HG03175 (cell line): ENCODE data around the gene BTNL9.
"Not testable (repeated sequence)": the region's sequence is repeated elsewhere in the genome, so short reads cannot be mapped to it uniquely, and the experiment has no call there.

Source experiments
- ATAC-seq: cut with Tn5 transposase; IDR thresholded peaks from one replicate; pipeline ENCODE4 v1.9.1; 2021; ENCODE audit warnings: mild to moderate bottlenecking, moderate library complexity; ENCODE audit not compliant: unreplicated experiment

The BTNL9 gene

DNA sequence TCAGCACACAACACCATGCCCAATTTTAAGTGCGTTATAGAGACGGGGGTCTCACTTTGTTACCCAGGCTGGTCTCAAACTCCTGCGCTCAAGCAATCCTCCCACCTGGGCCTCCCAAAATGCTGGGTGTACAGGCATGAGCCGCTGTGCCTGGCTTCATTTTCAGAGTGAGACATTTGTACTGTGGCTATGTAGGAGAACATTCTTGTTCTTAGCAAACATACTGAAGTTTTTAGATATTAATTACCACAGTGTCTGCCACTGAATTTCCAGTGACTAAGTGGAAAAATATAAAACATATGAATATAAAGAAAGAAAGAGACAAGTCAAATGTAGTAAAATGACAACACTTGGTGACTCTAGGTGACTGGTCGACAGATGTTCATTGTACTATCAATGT lies 20.9 kb downstream of the BTNL9 start:
- no peak for ATAC-seq

DNA sequence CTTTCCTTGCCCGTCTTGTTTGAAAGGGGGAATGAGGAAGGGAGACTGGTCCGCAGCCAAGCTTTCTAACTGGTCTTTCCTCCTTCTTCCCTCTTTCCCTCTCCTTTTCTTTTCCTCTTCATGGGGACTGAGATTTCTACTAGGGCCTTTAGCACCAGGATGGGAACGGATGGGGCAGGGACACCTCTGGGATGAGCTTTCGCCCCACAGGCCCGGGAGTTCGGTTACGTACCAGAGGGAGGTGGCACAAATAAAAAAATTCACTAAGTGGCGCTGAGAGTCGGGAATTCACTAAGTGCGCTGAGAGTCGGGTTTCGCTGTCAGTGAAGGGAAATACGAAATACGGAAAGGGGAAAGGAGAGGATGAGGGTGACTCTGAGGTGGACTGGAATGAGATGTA lies 21.6 kb downstream of the BTNL9 start:
- ATAC-seq: no peak

DNA sequence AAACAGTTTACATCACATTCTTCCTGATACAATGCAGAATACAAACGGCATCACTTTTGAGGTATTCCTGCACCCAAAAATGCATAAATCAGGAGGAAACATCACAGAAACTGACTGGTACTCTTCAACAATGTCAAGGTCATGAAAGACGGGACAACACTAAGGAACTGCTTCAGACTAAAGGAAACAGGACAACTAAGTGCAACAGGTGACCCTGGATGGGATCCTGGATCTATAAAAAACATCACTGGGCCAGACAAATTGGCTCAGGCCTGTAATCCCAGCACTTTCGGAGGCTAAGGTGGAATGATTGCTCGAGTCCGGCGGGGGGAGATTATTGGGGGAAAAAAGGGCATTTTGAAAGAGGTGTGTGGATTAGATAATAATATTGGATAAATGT lies 22.6 kb downstream of the BTNL9 start:
- ATAC-seq: no peak

DNA sequence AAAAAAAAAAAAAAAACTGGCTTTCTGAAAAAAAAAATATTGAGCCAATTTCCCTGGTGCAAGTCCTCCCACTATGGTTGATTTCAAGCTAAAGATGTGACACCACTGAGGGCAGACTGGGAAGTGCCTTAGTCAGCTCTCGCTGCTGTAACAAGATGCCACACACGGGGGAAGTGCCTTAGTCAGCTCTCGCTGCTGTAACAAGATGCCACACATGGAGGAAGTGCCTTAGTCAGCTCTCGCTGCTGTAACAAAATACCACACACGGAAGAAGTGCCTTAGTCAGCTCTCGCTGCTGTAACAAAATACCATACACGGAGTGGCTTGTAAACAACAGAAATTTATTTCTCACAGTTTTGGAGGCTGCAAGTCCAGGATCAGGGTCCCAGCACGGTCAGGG lies 23.4 kb downstream of the BTNL9 start:
- no peak for ATAC-seq

DNA sequence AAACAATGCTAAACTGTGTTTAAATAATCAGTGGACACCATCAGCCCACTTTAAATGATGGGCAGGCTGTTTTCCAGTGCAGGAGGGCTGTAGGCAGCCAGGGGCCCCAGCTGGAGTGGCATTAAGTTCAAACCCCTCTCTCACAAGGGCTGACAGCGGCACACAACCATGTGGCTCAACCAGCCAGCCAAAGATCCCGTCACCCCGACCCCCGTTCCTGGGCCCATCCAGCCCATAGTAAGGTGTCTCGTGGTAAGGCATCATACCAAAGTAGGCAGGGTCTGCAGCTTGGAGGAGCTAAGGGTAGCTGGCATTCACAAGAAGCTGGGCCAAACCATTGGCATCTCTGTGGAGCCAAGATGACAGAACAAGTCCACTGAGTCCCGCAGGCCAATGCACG lies 24.9 kb downstream of the BTNL9 start:
- ATAC-seq: no peak

DNA sequence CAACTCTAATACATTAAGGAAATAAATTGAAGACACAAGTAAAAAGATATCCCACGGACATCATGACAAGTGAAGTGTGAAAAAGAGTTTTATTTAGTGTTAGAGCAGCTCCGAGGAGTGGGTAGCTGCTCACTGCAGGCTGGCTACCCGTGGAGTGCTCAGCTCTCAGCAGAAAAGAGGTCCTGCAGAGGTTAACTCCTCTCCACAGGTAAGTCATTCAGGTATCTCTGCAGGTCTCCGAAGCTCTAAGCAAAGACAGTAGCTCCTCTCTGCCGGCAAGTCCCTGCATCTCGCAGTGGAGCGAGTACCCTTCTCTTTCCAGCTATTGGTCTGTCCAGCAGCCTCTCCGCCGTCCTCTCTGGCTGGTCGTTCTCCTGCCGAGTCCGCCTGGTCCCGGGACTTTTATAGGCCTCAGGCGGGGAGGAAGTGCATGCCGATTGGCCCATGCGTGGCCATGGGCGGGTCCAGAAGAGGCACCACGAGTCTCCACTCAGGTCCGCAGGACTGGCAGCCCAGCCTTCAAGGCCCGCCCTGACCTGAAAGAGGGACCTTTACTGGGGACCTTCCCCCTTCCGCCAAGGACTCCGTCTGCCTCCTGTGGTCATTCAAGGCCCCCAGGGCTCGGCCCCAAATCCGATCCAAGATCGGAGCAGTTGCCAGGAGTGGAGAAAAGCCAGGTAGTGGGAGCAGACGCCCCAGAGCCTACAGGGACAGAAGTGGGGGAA lies 29.9 kb downstream of the BTNL9 start:
- no peak for ATAC-seq

DNA sequence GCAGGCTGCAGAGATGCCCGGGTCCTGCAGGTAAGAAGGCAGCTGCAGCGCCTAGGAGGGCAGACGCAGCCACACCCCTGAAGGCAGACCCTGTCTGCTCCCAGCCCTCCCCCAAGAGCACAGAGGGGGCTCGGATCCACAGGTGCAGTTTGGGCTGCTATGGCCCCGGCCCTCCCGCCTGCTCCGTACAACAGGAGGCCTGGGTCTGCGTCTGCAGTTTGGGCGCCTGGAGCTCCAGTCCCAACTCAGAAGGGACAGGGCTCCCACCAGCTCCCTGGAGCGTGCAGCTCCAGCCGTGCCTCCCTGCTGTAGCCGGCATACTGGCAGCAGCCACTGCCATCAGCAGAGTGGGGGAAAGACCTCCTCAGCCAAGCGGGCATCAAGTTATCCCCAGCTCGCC lies 30.5 kb downstream of the BTNL9 start:
- ATAC-seq: no peak

DNA sequence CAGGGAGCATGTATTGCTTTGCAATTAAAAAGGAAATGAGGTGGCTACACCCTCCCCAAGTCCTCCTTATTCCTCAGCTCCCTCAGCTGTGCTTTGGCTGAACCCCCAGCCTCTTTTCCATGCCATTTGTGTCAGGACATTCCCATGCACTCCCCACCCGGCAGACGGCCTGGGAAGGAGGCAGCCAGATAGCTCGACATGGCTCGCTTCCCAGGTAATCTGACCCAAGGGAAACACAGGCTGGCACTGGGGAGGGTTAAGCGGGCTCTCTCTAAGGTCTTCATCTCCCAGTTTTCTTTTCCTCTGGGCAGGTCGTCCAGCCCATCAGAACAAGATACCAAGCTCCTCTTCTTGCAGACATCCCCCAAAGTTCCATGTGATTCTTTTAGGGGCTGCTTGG lies 31.2 kb downstream of the BTNL9 start:
- ATAC-seq: no peak

DNA sequence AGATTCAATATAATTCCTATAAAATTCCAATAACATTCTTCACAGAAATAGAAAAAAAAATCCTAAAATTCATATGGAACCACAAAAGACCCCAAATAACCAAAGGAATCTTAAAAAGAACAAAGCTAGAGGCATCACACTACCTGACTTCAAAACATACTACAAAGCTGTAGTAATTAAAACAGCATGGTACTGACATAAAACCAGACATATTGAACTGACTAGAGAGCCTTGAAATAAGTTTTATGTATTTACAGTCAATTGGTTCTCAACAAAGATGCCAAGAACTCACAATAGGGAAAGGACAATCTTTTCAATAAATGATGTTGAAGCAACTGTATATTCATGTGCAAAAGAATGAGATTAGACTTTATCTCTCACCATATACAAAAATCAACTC lies 36.9 kb downstream of the BTNL9 start:
- no peak for ATAC-seq

DNA sequence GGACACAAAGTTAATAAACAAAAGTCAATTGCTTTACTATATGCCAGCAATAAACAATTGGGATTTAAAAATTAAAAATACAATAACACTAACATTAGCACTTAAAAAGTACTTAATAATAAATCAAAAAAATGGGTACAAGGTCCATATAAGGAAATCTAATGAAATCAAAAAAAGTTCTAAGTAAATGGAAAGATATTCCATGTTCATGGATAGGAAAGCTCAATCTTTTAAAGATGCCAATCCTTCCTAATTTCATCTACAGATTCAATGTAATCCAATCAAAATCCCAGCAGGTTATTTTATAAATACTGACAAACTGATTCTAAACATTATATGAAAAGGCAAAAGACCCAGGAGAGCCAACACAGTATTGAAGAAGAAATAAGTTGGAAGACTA lies 41.9 kb downstream of the BTNL9 start:
- no peak for ATAC-seq

DNA sequence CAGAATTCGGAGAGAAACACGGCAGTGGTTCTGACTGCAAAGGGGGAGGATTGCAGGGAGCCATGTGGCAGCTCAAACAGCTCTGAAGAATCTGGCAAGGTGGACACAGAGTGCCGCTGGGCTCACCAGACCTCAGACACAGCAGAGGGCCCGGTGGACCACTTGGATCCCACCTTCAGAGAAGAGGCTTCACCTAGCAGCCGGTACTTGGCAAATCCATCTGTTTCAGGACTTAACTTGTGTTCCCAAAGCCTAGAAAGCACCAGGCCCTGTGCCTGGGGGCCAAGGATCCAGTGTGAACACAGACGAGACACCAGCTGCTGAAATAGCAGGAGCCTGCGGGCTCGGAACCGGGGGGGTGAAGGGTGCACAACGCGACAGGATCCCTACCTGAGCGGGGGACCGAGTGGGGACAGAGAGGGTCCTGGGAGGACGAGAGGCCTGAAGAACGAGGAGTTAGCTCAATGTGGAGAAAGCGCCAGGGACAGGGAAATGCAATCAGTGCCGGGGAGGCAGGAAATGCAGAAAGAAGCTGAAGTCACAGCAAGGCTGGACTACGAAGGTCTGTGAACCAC lies 44.6 kb downstream of the BTNL9 start:
- no peak for ATAC-seq

DNA sequence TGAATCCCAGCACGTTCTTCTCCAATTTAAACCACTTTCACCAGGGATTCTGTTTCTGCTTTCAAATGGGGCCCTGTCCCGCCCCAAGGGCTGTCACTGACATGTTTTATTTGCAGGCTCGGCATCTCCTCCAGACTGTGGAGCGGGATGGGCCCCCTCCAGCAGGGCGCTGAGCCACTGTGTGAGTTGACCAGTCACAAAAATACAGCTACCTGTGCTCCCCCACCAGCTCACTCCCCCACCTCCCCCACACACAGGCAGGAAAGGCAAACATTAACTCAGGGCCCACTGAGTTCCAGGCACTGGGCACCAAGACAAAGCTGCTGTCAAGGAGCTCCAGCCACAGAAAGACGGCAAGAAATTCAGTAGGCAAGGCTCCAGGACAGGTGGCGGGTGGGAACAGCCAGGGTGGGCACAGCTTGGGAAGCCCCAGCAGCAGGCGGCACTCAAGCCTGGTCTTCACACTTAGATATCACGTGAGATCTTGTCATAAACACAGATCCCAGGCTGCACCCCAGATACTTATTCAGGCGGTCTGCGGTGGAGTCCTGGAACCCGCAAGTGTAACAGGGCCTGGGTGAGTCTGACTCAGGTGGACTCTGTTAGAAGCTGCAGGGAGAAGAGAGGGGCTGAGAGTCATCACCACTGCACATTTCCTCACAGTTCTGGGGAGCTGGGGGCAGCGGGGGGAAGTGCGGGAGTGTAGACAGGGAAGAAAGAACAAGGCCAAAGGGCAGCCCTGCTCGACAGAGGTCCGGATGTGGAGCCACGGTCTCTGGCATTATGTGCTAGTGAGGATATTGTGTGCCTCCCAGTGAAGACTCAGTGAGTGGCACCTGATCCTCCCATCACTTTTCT lies 46.2 kb downstream of the BTNL9 start:
- ATAC-seq: no peak

DNA sequence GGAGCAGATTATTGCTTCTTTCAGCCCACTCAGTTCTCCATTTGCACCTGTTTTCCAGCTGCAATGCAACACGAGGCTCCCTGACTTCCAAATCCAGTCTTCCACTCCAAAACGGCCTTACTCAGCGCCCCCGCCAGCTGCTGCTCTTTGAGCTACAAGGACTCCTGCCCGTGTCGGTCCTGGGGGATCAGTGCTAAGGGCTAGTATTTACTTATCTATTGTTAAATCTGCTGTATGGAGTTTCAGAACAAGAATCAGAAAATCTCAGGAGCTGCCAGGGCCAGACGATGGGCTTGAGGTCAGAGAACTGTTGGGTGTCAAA lies 46.8 kb downstream of the BTNL9 start:
- no peak for ATAC-seq

DNA sequence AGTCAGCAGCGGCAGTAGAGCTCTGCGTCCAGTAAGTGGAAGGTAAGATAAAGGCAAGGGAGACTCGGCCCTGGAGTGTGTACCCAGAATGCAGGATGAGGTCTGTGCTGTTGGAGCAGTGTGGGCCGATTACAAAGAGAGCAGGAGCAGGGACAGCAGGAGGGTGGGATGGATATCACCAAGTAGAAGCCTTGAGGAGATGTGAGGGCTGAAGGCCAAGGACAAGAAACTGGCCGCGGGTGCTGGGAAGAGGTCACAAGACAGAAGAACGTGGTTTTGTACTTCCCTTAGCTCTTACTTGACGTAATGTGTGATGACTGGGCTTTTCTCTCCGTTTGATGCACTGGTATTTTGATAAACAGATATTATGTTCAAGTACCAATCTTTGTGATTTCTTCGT lies 47.2 kb downstream of the BTNL9 start:
- no peak for ATAC-seq

DNA sequence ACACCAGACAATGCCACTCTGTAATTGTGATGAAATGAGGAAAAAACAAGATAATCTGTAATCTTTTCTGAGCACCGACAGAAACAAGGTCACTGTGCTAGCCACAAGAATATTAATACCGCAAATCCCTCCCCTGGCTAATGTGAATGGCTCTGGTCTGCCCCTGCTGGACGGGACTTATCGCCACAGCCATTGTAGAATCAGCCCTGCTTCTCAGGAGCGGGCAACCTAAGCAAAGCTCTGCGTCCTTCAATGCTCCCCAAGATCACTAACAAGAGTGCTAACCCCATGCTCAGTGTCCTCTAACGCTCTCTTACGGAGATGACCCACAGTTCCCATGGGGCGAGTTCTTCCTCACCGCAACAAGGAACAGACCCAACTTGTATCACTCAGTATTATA lies 48.2 kb downstream of the BTNL9 start:
- no peak for ATAC-seq

DNA sequence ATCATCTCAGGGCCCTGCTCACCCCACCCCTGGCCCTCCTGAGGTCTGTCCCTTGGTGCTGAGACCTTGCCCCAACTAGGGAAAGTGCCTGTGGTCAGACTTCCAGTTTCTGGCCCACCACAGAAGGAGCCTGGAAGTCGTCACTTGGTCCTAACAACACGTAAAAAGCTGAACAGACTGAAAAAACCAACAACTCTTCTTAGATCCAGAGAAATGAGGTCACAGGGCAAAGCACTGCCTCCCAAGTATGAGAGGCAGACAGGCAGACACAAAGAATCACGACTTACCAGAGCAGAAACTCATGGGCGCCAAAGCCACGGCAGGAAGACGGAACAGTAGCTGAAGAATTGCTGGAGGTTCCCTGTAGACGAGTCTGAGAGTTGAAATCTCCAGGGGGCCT lies 52.4 kb downstream of the BTNL9 start:
- no peak for ATAC-seq

DNA sequence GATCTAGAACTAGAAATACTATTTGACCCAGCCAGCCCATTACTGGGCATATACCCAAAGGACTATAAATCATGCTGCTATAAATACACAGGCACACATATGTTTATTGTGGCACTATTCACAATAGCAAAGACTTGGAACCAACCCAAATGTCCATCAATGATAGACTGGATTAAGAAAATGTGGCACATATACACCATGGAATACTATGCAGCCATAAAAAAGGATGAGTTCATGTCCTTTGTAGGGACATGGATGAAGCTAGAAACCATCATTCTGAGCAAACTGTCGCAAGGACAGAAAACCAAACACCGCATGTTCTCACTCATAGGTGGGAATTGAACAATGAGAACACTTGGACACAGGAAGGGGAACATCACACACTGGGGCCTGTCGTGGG lies 55.1 kb downstream of the BTNL9 start:
- not testable (repeated sequence) for ATAC-seq

DNA sequence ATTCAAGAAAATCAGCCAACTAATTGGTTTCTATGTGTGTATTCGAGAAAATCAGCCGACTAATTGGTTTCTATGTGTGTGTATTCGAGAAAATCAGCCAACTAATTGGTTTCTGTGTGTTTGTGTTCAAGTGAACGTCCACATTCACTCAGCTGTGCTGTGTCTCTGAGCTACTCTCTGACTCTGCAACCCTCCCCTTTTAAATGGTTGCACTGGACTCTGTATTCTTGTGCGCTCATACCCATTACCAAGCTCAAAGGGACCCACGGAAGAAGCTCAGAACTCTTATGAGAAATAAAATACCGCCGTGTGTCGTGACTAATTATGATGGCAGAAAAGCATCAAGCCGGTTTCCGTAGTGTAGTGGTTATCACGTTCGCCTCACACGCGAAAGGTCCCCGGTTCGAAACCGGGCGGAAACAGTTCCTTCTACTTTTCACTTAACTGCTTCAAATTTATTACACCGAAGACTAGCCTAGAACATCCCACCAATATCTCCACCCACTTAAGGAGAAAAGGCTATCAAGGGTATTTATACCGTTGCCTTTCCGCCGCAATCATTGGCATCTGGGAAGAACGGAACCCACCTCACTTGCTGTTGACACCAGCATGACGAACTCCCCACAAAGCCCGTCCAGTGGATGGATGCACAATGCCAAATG lies 56.8 kb downstream of the BTNL9 start:
- ATAC-seq: not testable (repeated sequence)

DNA sequence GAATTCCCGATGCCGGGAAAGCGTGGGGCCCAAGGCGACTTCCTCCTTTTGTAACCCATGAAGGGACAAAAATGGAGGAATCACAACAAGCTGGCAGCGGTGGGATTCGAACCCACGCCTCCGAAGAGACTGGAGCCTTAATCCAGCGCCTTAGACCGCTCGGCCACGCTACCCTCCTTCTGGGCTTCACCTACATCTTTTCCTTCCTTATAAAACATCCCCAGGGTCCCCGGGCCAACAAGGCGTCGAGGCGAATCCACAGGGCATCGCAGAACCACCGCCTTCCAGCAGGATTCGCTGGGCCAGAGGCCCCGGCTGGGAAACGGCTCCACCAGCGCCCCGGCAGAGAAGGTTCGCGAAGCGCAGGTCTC lies 57.3 kb downstream of the BTNL9 start:
- ATAC-seq: not testable (repeated sequence)

DNA sequence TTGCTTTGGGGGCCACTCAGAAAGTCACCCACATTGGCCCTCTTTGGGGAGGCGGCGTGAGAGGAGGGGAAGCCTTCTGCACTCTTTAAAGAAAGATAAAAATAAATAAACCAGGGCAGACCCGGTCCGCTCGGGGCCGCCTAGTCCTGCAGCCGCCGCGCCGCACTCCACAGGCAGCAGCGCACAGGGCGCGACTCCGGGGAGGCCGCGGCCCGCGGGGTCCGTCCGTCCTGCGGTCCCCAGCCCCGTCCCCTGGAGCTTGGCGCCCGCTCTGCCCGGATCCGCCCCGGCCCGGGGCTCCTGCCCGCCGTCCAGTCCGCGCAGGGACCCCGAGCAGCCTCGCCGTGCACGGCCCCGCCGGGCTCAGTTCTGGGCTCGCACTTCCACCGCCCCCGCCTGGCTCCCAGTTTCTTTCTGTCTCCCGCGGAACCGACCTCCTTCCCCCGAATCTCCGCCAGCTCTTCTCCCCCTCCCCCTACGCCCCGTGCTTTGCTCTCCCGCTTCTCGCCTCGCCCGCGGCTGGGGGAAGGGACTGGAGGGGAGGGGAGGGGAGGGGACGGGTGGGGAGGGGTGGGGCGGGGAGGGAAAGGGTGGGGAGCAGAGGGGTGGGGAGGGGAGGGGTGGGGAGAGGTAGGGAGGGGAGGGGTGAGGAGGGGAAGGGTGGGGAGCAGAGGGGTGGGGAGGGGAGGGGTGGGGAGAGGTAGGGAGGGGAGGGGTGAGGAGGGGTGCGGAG lies 57.9 kb downstream of the BTNL9 start:
- not testable (repeated sequence) for ATAC-seq
